Hematopoietic multipotent progenitor cell treated with erythropoietin and hydrocortisone succinate and interleukin-3 and kit ligand, for 6 days (in vitro differentiated cells): ENCODE measurements around the gene USP37.
A peak's percentile ranks its signal among the peaks of the same experiment; 100 is the strongest.

Experiments
- DNase-seq: peaks from one replicate; pipeline ENCODE4 v3.0.0-alpha.2; 2015

USP37 gene

DNA sequence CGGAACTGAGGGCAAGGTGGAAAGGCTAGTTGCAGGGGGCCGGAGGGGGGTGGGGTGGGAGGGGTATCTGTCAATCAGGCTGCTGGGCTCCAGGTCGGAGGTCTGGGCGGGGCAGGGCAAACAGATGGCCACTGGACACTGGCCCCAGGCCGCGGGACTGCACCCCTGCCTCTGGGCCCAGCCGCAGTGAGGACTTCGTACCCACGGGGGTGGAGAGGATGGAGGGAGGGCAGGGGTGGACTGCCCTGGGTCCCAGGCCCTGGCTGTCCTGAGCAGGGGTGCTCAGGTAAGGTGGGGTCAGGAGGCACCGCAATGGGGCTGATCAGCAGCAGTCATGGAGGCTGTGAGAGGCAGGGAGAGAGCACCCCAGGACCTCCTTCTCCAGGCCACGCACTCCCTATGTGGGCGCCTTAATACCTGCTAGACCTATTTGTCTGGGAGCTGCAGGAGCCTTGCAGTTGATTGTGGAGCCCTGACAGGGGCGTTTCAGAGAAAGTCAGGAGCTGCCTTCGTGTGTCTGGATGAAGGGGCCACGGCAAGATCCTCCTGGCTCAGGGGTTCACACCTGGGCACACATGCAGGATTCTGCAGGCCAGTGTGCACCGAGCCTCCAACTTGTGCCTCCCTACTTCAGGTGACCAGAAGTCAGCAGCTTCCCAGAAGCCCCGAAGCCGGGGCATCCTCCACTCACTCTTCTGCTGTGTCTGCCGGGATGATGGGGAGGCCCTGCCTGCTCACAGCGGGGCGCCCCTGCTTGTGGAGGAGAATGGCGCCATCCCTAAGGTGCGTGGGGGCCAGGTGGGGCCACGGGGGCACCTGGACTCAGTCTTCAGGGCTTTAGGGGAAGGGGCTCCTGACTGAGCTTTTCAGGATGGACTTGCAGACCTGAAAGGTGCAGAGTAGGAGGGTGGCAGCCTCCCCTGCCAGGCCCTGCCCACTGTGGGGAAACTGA is 166.9 kb downstream of the USP37 start:
- peak; percentile 41 for DNase-seq
